ENCODE data around the gene RRM1. TPM values are rescaled to one million over a fixed set of nuclear protein-coding genes. Genes with fewer than 3 reads are reported as not detected.
A peak's percentile ranks its signal among the peaks of the same experiment; 100 is the strongest.

The RRM1 gene
- total and polyA plus RNA-seq, 2 of the 13 experiments (the other 11 are each of a cell fraction or from before 2014, with no cell fraction given): 17.3 to 108 TPM

DNA sequence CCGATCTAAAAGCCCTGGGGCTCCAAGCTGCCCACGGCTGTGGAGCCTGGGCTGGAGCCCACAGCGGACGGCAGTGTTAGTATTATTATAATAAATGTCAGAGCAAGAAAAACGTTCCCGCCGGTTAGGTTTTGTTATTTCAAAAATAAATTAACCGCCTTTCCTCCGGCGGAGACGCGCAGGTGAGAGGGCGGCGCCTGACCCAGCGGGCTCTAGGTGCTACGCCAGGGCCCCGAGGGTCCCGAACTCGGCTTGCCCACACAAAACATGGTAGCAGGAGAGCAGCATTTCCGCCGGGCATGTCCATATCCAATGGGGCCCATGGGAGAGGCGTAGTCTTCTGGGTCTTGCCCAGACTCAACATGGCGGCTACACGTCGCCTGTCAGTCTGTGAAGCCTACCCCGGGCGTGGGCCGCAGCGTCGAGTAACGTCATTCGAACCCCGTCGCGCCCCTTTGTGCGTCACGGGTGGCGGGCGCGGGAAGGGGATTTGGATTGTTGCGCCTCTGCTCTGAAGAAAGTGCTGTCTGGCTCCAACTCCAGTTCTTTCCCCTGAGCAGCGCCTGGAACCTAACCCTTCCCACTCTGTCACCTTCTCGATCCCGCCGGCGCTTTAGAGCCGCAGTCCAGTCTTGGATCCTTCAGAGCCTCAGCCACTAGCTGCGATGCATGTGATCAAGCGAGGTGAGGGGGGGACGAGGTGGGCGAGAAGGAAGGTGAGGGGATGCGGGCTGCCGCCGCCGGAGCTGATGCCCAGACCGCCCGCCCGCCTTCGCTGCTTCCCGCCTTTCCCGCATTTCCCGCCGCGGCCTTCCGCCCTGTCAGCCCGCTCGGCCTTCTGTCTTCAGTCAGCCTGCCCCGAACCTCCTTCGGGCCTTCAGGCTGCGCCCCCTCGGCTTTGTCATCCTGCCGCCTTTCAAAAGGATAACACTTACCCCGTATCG lies at the start of gene RRM1 (continued):
- TF ChIP-seq MLXIP (CRISPR knock-in tag; IDR thresholded peaks at IDR 0.05; ENCODE audit: borderline replicate concordance) (no peak; the same call in 1 of the 2 replicates), HNRNPH1 (optimal IDR thresholded peaks at IDR 0.05; ENCODE audit: low read depth, low read length) (no peak), HHEX (CRISPR knock-in tag; IDR thresholded peaks at IDR 0.05) (no peak), GLMP (CRISPR knock-in tag; IDR thresholded peaks at IDR 0.05; ENCODE audit: borderline replicate concordance) (no peak), CBX2 (IDR thresholded peaks at IDR 0.05; ENCODE audit: low read depth, low read length) (no peak), CBX2 (CRISPR knock-in tag; IDR thresholded peaks at IDR 0.05; ENCODE audit: low read depth) (0 out of 2 replicates have a peak, but pooled peaks have one; percentile 51), DMTF1 (CRISPR knock-in tag; IDR thresholded peaks at IDR 0.05) (no peak), ZNF670 (CRISPR knock-in tag; IDR thresholded peaks at IDR 0.05; ENCODE audit: borderline replicate concordance) (no peak; the same call in 1 of the 2 replicates), NFIC (IDR thresholded peaks at IDR 0.05; ENCODE audit: low read length) (no peak), REXO4 (CRISPR knock-in tag; IDR thresholded peaks at IDR 0.05; ENCODE audit: borderline replicate concordance) (no peak), CCDC6 (CRISPR knock-in tag; IDR thresholded peaks at IDR 0.05) (peak; percentile 98), CHCHD3 (CRISPR knock-in tag; IDR thresholded peaks at IDR 0.05) (peak; percentile 69; the same call in 1 of the 2 replicates), SP2 (CRISPR knock-in tag; IDR thresholded peaks at IDR 0.05) (peak; percentile 69), ZNF564 (CRISPR knock-in tag; IDR thresholded peaks at IDR 0.05) (peak; percentile 86; the same call in 1 of the 2 replicates), TBX2 (CRISPR knock-in tag; IDR thresholded peaks at IDR 0.05; ENCODE audit: borderline replicate concordance) (peak; percentile 83), CAMTA2 (CRISPR knock-in tag; IDR thresholded peaks at IDR 0.05; ENCODE audit: borderline replicate concordance) (0 out of 2 replicates have a peak, but pooled peaks have one; percentile 10), PHF21A (CRISPR knock-in tag; IDR thresholded peaks at IDR 0.05) (peak; percentile 73)
- TF ChIP-seq, protein P1, sequence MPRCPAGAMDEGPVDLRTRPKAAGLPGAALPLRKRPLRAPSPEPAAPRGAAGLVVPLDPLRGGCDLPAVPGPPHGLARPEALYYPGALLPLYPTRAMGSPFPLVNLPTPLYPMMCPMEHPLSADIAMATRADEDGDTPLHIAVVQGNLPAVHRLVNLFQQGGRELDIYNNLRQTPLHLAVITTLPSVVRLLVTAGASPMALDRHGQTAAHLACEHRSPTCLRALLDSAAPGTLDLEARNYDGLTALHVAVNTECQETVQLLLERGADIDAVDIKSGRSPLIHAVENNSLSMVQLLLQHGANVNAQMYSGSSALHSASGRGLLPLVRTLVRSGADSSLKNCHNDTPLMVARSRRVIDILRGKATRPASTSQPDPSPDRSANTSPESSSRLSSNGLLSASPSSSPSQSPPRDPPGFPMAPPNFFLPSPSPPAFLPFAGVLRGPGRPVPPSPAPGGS (CRISPR knock-in tag; IDR thresholded peaks at IDR 0.05): no peak
- TF ChIP-seq, protein P2, sequence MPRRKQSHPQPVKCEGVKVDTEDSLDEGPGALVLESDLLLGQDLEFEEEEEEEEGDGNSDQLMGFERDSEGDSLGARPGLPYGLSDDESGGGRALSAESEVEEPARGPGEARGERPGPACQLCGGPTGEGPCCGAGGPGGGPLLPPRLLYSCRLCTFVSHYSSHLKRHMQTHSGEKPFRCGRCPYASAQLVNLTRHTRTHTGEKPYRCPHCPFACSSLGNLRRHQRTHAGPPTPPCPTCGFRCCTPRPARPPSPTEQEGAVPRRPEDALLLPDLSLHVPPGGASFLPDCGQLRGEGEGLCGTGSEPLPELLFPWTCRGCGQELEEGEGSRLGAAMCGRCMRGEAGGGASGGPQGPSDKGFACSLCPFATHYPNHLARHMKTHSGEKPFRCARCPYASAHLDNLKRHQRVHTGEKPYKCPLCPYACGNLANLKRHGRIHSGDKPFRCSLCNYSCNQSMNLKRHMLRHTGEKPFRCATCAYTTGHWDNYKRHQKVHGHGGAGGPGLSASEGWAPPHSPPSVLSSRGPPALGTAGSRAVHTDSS (CRISPR knock-in tag; conservative IDR thresholded peaks at IDR 0.05): no peak

Measured in HepG2 (cell line).